OCI-LY7 (cell line): ENCODE measurements around the gene ELMOD3. TPM values are rescaled to one million over a fixed set of nuclear protein-coding genes. Genes with fewer than 3 reads are reported as not detected.

Experiments used
- BruUV-seq: library from RNA; stranded (reverse); fragments of 400-500 nt; replicated peaks from 2 replicates; lab custom pipeline; 2021; lab: Mats Ljungman, UMichigan
- CTCF ChIA-PET: fragments of 300-600 bp; sonication (Branson Sonifier 250); formaldehyde crosslinking; loops from one replicate; lab custom pipeline; 2022; ENCODE audit warnings: antibody characterized with exemption; ENCODE audit not compliant: unreplicated experiment; lab: Charles Lee
- POLR2A ChIA-PET: fragments of 300-600 bp; sonication (Branson Sonifier 250); formaldehyde crosslinking; loops from one replicate; lab custom pipeline; 2022; ENCODE audit warnings: antibody characterized with exemption; lab: Charles Lee
- DNase-seq: peaks from one replicate; pipeline ENCODE4 v3.0.0-alpha.2; 2015; ENCODE audit warnings: low spot score
- H2AFZ ChIP-seq: fragments of 200-600 bp; sonication (generic), shearing (Covaris generic); 2 replicates; pipeline ENCODE4 v1.6.1; 2014; ENCODE audit warnings: mild to moderate bottlenecking, antibody characterized with exemption, low read length, moderate library complexity
- H3K27ac ChIP-seq: fragments of 200-600 bp; sonication (generic); 2 replicates; pipeline ENCODE4 v1.5.1; 2014; ENCODE audit warnings: mixed run types, low read depth, mild to moderate bottlenecking, moderate library complexity, low read length, inconsistent platforms; ENCODE audit not compliant: poor library complexity, severe bottlenecking
- H3K36me3 ChIP-seq: fragments of 200-600 bp; sonication (generic); 2 replicates; pipeline ENCODE4 v1.6.1; 2014; ENCODE audit warnings: mild to moderate bottlenecking, antibody characterized with exemption, low read length, moderate library complexity, mixed read lengths; ENCODE audit not compliant: insufficient read depth
- H3K4me1 ChIP-seq: fragments of 200-600 bp; sonication (generic); 2 replicates; pipeline ENCODE4 v1.5.1; 2014; ENCODE audit warnings: mild to moderate bottlenecking, low read length; ENCODE audit not compliant: insufficient read depth, poor library complexity, severe bottlenecking
- H3K4me2 ChIP-seq: fragments of 200-600 bp; sonication (generic); 2 replicates; pipeline ENCODE4 v1.6.1; 2014; ENCODE audit warnings: mild to moderate bottlenecking, low read length
- H3K4me3 ChIP-seq: fragments of 200-600 bp; sonication (generic); 2 replicates; pipeline ENCODE4 v1.5.1; 2014; ENCODE audit warnings: mild to moderate bottlenecking, low read depth, low read length; ENCODE audit not compliant: poor library complexity, severe bottlenecking
- H3K79me2 ChIP-seq: fragments of 200-600 bp; sonication (generic); 2 replicates; pipeline ENCODE4 v1.6.1; 2016; ENCODE audit warnings: low read depth, mild to moderate bottlenecking, low read length, moderate library complexity, mixed read lengths; ENCODE audit not compliant: insufficient read depth
- H3K9me2 ChIP-seq: fragments of 200-600 bp; sonication (generic); 2 replicates; pipeline ENCODE4 v1.6.1; 2016; ENCODE audit warnings: mild to moderate bottlenecking, low read length, mixed read lengths; ENCODE audit not compliant: insufficient read depth
- H3K9me3 ChIP-seq: fragments of 200-600 bp; sonication (generic); 2 replicates; pipeline ENCODE4 v1.6.1; 2014; ENCODE audit warnings: mild to moderate bottlenecking, mixed run types, low read length, mixed read lengths
- H4K20me1 ChIP-seq: fragments of 200-600 bp; sonication (generic); 2 replicates; pipeline ENCODE4 v1.6.1; 2014; ENCODE audit warnings: mild to moderate bottlenecking, antibody characterized with exemption, low read length, moderate library complexity, mixed read lengths; ENCODE audit not compliant: insufficient read depth
- EZH2phosphoT487 ChIP-seq: fragments of 200-600 bp; sonication (generic); IDR thresholded peaks from 2 replicates; pipeline ENCODE4 v1.6.1; 2018; ENCODE audit warnings: low read depth, borderline replicate concordance, mild to moderate bottlenecking, mixed run types, antibody characterized with exemption, low read length, moderate library complexity, mixed read lengths
- intact Hi-C: fragments of 100-400 bp; cut with micrococcal nuclease; formaldehyde crosslinking; loops from one replicate; pipeline ENCODE4 v1.10.0; 2022; ENCODE audit not compliant: unreplicated experiment
- total RNA-seq, 2 experiments: library from RNA; depleted of rRNA in 1 of 2; stranded (reverse); fragments of >200 nt in 1 of 2; shearing (Covaris generic) in 1 of 2; gene quantifications; 2 replicates each; pipeline ENCODE4 v1.2.3, GENCODE V29; 2014 to 2022
- TF ChIP-seq, protein P1 (sequence below): fragments of 200-600 bp; sonication (generic); conservative IDR thresholded peaks from 2 replicates; pipeline ENCODE4 v1.5.1; 2014; ENCODE audit warnings: mild to moderate bottlenecking, antibody characterized with exemption, low read length, moderate library complexity, mixed read lengths

Gene ELMOD3
- total RNA-seq, 2 experiments from 2014 or later: 12.0 to 18.5 TPM

DNA sequence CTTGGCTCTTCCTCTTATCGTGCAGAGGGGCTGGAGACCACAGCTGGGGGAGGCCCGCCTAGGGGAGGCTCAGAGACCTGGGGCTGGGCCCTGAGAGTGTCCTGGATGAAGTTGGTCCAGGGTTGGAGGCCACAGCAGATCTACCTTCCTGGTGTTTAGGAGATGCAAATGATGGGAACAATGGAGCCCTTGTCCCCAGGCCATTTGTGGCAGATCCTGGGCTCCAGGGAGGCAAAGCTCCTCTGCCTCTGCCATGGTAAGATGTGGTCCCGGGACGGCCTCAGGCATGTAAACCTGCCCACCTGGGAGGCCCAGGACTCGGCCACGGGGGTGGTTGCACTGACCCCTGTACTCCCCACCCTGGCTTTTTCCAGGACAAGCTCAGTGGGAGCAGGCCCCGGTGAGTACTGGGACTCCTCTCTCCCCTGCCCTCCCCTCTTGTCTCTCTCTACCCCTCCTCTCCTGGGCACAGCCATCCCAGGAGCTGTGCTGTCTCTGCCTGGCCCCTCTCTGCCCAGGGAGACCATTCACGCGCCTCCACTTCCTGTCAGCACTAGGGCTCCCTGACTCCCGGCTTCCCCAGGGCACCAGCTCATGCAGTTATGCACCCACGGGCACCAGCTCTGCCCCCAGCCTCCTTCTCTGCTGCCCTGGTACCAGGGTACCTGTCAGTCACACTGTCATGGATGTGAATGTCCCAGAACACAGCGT lies 74.8 kb downstream of the ELMOD3 start:
- no peaks in the 10 kb centered on the region for H4K20me1 ChIP-seq
- DNase-seq: no peak
- no peaks in the 10 kb centered on the region for H3K36me3 ChIP-seq
- H3K9me3 ChIP-seq: no peaks in the 10 kb centered on the region
- intact Hi-C loops: no loop called here
- POLR2A ChIA-PET: interaction anchor here (0.5 to 2.5 kb wide), 2 partner anchors 9 to 64 kb away, joined by 5 to 9 read pairs; no protein-coding TSS in a partner anchor
- peaks cover 3% of the 10 kb centered on the region for H3K4me1 ChIP-seq
- no TSS peak for BruUV-seq
- no peaks in the 10 kb centered on the region for H3K9me2 ChIP-seq
- no peak overlapping the region for H3K4me2 ChIP-seq
- CTCF ChIA-PET: interaction anchor here (0.9 kb wide), 1 partner anchor 10 kb away, joined by 3 read pairs; no protein-coding TSS in a partner anchor
- H3K4me3 ChIP-seq: no peak overlapping the region
- H2AFZ ChIP-seq: no peak overlapping the region
- no peak overlapping the region for H3K27ac ChIP-seq
- TF ChIP-seq, protein P1, sequence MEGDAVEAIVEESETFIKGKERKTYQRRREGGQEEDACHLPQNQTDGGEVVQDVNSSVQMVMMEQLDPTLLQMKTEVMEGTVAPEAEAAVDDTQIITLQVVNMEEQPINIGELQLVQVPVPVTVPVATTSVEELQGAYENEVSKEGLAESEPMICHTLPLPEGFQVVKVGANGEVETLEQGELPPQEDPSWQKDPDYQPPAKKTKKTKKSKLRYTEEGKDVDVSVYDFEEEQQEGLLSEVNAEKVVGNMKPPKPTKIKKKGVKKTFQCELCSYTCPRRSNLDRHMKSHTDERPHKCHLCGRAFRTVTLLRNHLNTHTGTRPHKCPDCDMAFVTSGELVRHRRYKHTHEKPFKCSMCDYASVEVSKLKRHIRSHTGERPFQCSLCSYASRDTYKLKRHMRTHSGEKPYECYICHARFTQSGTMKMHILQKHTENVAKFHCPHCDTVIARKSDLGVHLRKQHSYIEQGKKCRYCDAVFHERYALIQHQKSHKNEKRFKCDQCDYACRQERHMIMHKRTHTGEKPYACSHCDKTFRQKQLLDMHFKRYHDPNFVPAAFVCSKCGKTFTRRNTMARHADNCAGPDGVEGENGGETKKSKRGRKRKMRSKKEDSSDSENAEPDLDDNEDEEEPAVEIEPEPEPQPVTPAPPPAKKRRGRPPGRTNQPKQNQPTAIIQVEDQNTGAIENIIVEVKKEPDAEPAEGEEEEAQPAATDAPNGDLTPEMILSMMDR: no peak
- no peak for TF ChIP-seq EZH2phosphoT487
- no peaks in the 10 kb centered on the region for H3K79me2 ChIP-seq

DNA sequence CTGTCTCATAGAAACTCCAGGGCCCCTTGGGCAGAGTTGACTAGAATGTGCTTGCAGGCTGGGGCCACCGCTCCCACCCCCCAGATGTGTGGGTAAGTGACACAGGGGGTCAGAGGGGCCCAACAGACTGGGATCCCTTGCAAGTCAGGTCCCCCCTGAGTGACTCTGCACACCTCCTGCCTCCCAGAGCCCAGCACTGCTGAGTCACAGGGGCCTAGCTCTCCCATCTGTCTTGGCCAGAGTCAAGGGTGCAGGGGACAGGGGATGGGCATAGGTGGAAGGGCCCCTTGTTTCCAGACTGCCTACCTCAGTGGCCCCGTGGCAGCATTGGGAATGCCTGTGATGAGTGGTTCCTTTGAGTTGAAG lies 75.3 kb downstream of the ELMOD3 start:
- Histone ChIP-seq H2AFZ (no peak overlapping the region), H3K27ac (no peak overlapping the region), H3K79me2 (no peaks in the 10 kb centered on the region), H3K9me3 (no peaks in the 10 kb centered on the region), H3K4me1 (peaks cover 3% of the 10 kb centered on the region), H3K9me2 (no peaks in the 10 kb centered on the region), H3K36me3 (no peaks in the 10 kb centered on the region), H3K4me2 (no peak overlapping the region), H4K20me1 (no peaks in the 10 kb centered on the region), H3K4me3 (no peak overlapping the region)
- ChIA-PET POLR2A (interaction anchor here (0.5 to 2.5 kb wide), 2 partner anchors 8 to 65 kb away, joined by 5 to 9 read pairs; no protein-coding TSS in a partner anchor), CTCF (interaction anchor here (0.9 kb wide), 1 partner anchor 10 kb away, joined by 3 read pairs; no protein-coding TSS in a partner anchor)
- BruUV-seq: no TSS peak
- no peak for TF ChIP-seq EZH2phosphoT487
- TF ChIP-seq, protein P1: no peak
- no peak for DNase-seq
- intact Hi-C loops: no loop called here
